OCI-M2 (cell line): ENCODE results near the gene SGK1.
"Not testable (repeated sequence)": the region's sequence is repeated elsewhere in the genome, so short reads cannot be mapped to it uniquely, and the experiment has no call there.

ENCODE experiments used
- DNase-seq: peaks from one replicate; lab custom pipeline; 2025; ENCODE audit not compliant: unreplicated experiment; lab: John Stamatoyannopoulos, UW

Gene SGK1

GRCh38 chr6:134193536-134194498 lies 124.1 kb downstream of the SGK1 start:
- no peak for DNase-seq

GRCh38 chr6:134192609-134193008 lies 125.3 kb downstream of the SGK1 start:
- DNase-seq: not testable (repeated sequence)

- no peak for DNase-seq
Observed at GRCh38 chr6:134190883-134191282, 127.0 kb downstream of the SGK1 start.

- DNase-seq: no peak
Observed at GRCh38 chr6:134187751-134188150, 130.2 kb downstream of the SGK1 start.

GRCh38 chr6:134187154-134187553 lies 130.8 kb downstream of the SGK1 start:
- no peak for DNase-seq

DNA sequence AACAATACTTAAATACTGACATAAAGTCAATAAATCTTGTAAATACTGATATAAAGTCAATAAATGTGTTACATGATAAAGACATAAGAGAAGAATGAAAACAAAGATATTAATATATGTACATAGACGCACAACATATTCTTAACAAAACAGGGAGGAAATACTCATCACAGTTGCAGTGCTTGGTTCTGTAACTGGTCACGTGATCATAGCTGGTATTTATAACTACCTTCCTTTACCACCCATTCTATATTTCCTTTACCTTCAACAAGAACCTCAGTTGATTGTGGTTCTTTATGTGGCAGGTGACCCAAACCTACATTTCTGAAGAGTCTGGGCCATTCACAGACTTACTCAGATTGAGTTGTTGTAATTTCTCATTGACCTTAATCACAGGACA lies 131.6 kb downstream of the SGK1 start:
- DNase-seq: no peak

DNA sequence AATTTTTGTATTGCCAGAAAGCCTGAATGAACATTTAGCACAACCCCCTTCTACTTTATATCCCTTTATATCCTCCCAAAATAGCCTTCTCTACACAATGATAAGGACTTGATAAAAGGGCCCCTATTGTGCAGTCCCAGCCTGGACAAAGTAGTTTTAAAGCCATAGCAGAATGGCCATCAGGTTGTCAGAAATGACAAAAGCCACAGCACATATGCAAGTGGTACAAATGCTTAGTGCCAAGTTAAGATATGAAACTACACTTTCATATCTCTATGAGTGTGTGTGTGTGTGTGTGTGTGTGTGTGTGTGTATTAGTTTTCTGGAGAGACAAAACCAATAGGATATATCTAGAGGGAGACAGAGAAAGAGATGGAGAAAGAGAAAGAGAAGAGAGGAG lies 132.6 kb downstream of the SGK1 start:
- no peak for DNase-seq

DNA sequence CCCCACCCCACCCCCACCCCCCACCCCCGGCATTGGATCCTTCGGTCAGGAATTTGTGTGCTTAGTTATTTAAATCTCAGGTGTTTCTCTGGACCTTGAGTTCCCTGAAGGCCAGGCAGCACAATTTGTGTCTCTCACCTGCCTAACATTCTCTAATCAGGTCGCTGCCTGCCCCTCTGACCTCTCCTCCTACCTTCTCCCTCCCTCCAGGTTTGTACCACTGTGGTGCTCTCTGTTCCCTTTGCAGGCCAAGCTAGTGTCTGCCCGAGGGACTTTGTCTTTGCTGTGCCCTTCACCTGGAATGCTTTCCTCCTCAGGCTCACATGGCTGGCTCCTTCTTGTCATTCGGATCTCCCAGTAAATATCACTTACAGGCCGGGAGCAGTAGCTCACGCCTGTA lies 134.1 kb downstream of the SGK1 start:
- DNase-seq: no peak

- no peak for DNase-seq
Observed at GRCh38 chr6:134182528-134182927, 135.4 kb downstream of the SGK1 start.

GRCh38 chr6:134181726-134182125 lies 136.2 kb downstream of the SGK1 start:
- not testable (repeated sequence) for DNase-seq

DNA sequence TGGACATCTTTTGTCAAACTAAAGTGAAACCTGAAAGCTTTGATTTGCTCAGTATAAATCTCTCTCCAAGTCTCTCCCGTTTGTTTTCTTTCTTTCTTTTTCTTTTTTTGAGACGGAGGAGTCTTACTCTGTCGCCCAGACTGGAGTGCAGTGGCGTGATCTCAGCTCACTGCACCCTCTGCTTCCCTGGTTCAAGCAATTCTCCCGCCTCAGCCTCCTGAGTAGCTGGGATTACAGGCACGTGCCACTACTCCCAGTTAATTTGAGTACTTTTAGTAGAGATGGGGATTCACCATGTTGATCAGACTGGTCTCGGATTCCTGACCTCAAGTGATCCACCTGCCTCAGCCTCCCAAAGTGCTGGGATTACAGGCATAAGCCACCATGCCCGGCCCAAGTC lies 136.7 kb downstream of the SGK1 start:
- DNase-seq: not testable (repeated sequence)

DNA sequence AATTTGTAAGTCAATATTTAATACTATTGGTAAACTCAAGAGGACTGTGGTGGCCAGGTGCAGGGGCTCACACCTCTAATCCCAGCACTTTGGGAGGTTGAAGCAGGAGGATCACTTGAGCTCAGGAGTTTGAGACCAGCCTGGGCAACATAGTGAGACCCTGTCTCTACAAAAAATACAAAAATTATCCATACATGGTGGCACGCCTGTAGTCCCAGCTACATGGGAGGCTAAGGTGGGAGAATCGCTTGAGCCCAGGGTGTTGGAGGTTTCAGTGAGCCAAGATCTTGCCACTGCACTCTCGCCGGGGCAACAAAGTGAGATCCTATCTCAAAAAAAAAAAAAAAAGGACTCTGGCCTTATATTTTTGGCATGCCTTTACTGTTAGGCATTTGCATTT lies 137.4 kb downstream of the SGK1 start:
- DNase-seq: not testable (repeated sequence)

- DNase-seq: peak; percentile 60
Observed at GRCh38 chr6:134178161-134179044, 139.5 kb downstream of the SGK1 start.

DNA sequence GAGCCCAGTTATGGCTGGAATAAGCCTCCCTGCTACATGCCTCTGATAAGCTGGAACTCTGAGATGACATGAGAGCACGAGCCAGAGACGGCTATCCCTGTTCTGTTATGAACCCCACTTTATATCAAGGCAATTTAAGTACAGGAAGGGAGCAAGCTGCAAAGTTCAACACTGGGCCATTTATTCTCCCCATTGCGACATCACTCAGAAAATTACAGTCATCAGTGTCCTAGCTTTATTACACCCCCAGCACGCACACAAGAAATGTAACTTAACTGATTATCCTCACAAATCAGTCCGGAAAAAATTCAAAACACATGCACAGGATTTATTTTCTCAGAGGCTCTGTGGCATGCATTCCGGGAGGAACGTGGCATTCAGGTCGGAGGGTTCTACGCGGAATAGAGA lies 140.2 kb downstream of the SGK1 start:
- no peak for DNase-seq

- DNase-seq: no peak
Observed at GRCh38 chr6:134177236-134177635, 140.7 kb downstream of the SGK1 start.

- DNase-seq: no peak
Observed at GRCh38 chr6:134176264-134176975, 141.5 kb downstream of the SGK1 start.

DNA sequence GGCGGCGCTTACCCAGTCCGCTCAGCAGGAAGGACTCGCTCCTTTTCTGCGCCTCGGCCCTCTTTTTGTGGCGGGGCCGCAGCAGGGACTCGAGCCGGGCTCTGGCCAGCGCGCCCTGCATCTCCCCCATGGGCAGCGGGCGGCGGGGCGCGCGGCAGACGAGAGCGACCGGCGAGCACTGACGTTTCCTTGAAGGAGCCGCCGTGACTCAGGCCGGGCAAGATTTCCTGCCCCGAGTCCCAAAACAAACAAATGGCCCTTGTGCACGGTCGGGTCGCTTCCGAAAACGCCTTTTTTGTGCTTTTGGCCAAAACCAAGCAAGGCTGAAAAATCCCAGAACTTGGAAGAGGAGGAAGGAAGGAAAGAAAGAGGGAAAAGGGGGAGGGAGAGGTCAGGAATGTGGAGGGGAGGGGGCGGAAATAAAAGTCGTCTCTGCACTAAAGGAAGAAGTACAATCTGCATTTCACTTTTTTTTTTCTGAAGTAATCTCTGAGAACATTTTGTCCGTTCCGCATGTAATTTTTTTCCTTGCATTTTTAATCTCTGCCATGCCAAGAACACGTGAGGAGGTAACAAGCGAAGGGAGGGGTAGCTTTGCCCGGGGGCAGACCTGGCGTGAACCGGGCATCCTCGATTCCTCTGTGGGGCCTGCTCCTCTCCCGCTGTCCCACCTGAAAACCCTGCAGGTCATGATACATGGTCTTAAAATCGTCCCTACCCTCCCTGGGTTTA lies 142.2 kb downstream of the SGK1 start:
- DNase-seq: no peak

DNA sequence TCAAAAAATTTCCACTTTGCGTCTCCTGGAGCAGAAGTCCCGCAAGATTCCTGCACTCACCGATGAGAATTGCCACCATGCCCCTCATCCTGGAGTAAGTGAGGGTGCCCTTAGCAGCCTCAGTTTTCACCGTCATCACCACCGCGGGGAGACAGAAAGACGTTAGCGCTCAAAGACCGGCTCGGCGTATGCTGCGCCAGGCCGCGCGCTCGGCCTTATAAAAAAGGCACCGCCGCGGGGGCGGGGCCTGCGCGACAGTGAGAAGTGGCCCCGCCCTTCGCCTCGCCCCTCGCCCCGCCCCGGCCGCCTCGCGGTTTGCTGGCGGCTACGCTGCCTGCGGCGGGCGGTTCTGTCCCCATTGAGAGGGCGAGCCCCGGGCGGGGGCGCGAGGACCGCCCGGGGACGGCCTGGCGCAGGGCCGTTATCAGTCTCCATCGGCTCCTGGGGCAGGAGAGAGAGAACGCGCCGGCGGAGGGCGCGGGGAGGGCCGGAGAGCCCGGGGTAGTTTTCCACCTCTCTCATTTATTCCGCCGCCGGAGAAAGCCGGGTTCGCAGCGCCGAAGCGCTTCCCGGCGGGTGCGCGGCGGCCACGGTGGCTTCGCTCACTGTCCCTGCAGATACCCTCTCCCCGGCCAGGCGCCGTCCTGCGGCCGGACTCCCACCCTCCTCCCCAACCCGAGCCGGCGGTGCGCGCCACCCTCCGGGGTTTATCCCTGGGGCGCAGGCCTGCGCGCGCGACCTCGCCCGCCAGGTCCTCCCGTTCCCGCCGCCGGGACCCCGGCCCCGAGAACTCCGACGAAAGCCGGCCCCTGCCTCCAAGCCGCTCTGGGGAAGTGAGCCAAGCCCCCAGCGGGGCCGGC lies 143.0 kb downstream of the SGK1 start:
- DNase-seq: peak; percentile 85

DNA sequence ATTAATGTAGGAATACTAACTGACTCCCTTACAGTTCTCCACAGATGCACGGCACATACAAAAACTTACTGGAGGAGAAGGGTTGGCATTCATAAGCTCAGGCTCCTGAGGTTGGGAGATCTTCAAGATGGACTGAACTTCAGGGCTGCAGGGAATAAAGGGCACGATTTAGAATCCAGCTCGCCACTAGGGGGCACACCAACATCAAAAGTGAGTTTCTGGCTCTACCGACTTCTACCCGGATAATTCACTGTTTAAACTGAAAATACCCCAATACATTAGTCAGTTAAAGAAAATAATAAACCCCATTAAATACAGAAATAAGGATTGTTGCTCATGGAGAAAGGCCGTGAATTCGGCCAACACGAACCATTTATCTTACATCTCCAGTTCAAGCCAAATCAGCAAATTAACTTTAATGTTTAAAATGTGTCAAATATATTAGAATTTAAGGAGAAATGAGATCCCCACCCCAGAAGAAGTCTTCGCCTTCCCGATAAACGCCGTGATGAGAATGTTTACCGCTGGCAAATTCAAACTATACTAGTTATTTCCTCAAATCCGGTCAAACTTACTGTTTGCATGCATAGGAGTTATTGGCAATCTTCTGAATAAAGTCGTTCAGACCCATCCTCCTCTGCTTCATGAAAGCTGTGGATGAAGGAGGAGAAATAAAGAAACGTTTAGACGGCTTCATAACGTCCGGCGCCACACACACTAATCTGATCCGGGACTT lies 143.8 kb downstream of the SGK1 start:
- DNase-seq: peak; percentile 90
